Measurements from ENCODE around the gene SLX9. TPM values are rescaled to one million over a fixed set of nuclear protein-coding genes. Genes with fewer than 3 reads are reported as not detected.

Gene SLX9
- total RNA-seq, 1 donor from 2014 or later, result 38.8 TPM

- H3K4me1 Mint-ChIP-seq (ENCODE audit: low read depth, unreplicated experiment), result peaks cover 13% of the 10 kb centered on the region
Measured at GRCh38 chr21:44938772-44939531, 877 bp upstream of the SLX9 start.

GRCh38 chr21:44940116-44940631, 345 bp downstream of the SLX9 start:
- H3K4me3 ChIP-seq (ENCODE audit: insufficient read depth, low read depth, low read length), result peak overlapping the region; percentile 89
- peaks cover 3% of the 10 kb centered on the region for H3K36me3 ChIP-seq (ENCODE audit: insufficient read depth, low read length)
- no peaks in the 10 kb centered on the region for H3K9me3 ChIP-seq (ENCODE audit: insufficient read depth, low read depth, low read length)
- peak overlapping the region; percentile 38 for H3K27ac ChIP-seq (ENCODE audit: low read depth, low read length)
- H3K4me1 ChIP-seq (ENCODE audit: insufficient read depth, low read length), result peaks cover 21% of the 10 kb centered on the region
- Mint-ChIP-seq H3K27ac (ENCODE audit: unreplicated experiment) (peak overlapping the region; percentile 82), H3K27me3 (ENCODE audit: low read depth, unreplicated experiment) (peaks cover 42% of the 10 kb centered on the region), H3K4me1 (ENCODE audit: low read depth, unreplicated experiment) (peaks cover 13% of the 10 kb centered on the region), H3K36me3 (ENCODE audit: low read depth, unreplicated experiment) (peaks cover 24% of the 10 kb centered on the region), H3K4me3 (ENCODE audit: unreplicated experiment) (peak overlapping the region; percentile 92), H3K9me3 (ENCODE audit: unreplicated experiment) (peaks cover 2% of the 10 kb centered on the region)
- H3K4me2 ChIP-seq (ENCODE audit: low read length), result peak overlapping the region; percentile 99
- TF ChIP-seq EZH2 (IDR thresholded peaks at IDR 0.05; ENCODE audit: insufficient read depth, low read length) (no peak), CTCF (IDR thresholded peaks at IDR 0.05; ENCODE audit: insufficient read depth, low read depth, low read length) (no peak)
- DNase-seq (ENCODE audit: low read depth), result no peak
- peak overlapping the region; percentile 87 for H3K9ac ChIP-seq (ENCODE audit: low read length)
- H4K20me1 ChIP-seq (ENCODE audit: insufficient read depth, low read length), result peaks cover 47% of the 10 kb centered on the region
- no peak for FAIRE-seq
- peak overlapping the region; percentile 86 for H2AFZ ChIP-seq (ENCODE audit: low read depth, low read length)
- H3K27me3 ChIP-seq (ENCODE audit: insufficient read depth, low read length), result no peaks in the 10 kb centered on the region
- peaks cover 59% of the 10 kb centered on the region for H3K79me2 ChIP-seq (ENCODE audit: insufficient read depth, low read length)

More at GRCh38 chr21:44938772-44939531, 877 bp upstream of the SLX9 start:
- Histone ChIP-seq H3K79me2 (ENCODE audit: insufficient read depth, low read length) (peaks cover 48% of the 10 kb centered on the region), H3K27me3 (ENCODE audit: insufficient read depth, low read length) (peaks cover 7% of the 10 kb centered on the region), H3K4me3 (ENCODE audit: insufficient read depth, low read depth, low read length) (peak overlapping the region; percentile 89), H3K4me1 (ENCODE audit: insufficient read depth, low read length) (peaks cover 21% of the 10 kb centered on the region), H3K4me2 (ENCODE audit: low read length) (peak overlapping the region; percentile 99), H3K9me3 (ENCODE audit: insufficient read depth, low read depth, low read length) (no peaks in the 10 kb centered on the region), H2AFZ (ENCODE audit: low read depth, low read length) (peak overlapping the region; percentile 98), H3K27ac (ENCODE audit: low read depth, low read length) (no peak overlapping the region), H3K9ac (ENCODE audit: low read length) (peak overlapping the region; percentile 87), H4K20me1 (ENCODE audit: insufficient read depth, low read length) (peaks cover 42% of the 10 kb centered on the region), H3K36me3 (ENCODE audit: insufficient read depth, low read length) (peaks cover 3% of the 10 kb centered on the region)
- DNase-seq (ENCODE audit: low read depth) (no peak), FAIRE-seq (no peak)
- Mint-ChIP-seq H3K27me3 (ENCODE audit: low read depth, unreplicated experiment) (peaks cover 47% of the 10 kb centered on the region), H3K9me3 (ENCODE audit: unreplicated experiment) (peaks cover 2% of the 10 kb centered on the region), H3K4me3 (ENCODE audit: unreplicated experiment) (peak overlapping the region; percentile 90), H3K27ac (ENCODE audit: unreplicated experiment) (peak overlapping the region; percentile 41), H3K36me3 (ENCODE audit: low read depth, unreplicated experiment) (peaks cover 16% of the 10 kb centered on the region)
- TF ChIP-seq CTCF (IDR thresholded peaks at IDR 0.05; ENCODE audit: insufficient read depth, low read depth, low read length) (no peak), EZH2 (IDR thresholded peaks at IDR 0.05; ENCODE audit: insufficient read depth, low read length) (no peak)

- Histone ChIP-seq H3K36me3 (ENCODE audit: insufficient read depth, low read length) (peaks cover 3% of the 10 kb centered on the region), H3K27ac (ENCODE audit: low read depth, low read length) (no peak overlapping the region), H3K27me3 (ENCODE audit: insufficient read depth, low read length) (no peaks in the 10 kb centered on the region), H3K4me3 (ENCODE audit: insufficient read depth, low read depth, low read length) (no peak overlapping the region), H4K20me1 (ENCODE audit: insufficient read depth, low read length) (peaks cover 60% of the 10 kb centered on the region), H3K4me1 (ENCODE audit: insufficient read depth, low read length) (peaks cover 21% of the 10 kb centered on the region), H3K79me2 (ENCODE audit: insufficient read depth, low read length) (peaks cover 71% of the 10 kb centered on the region), H3K4me2 (ENCODE audit: low read length) (peak overlapping the region; percentile 99), H3K9me3 (ENCODE audit: insufficient read depth, low read depth, low read length) (no peaks in the 10 kb centered on the region), H3K9ac (ENCODE audit: low read length) (peak overlapping the region; percentile 87), H2AFZ (ENCODE audit: low read depth, low read length) (no peak overlapping the region)
- Mint-ChIP-seq H3K27ac (ENCODE audit: unreplicated experiment) (no peak overlapping the region), H3K4me1 (ENCODE audit: low read depth, unreplicated experiment) (peaks cover 13% of the 10 kb centered on the region), H3K4me3 (ENCODE audit: unreplicated experiment) (peak overlapping the region; percentile 92), H3K36me3 (ENCODE audit: low read depth, unreplicated experiment) (peaks cover 26% of the 10 kb centered on the region), H3K9me3 (ENCODE audit: unreplicated experiment) (peaks cover 2% of the 10 kb centered on the region), H3K27me3 (ENCODE audit: low read depth, unreplicated experiment) (peaks cover 32% of the 10 kb centered on the region)
- no peak for DNase-seq (ENCODE audit: low read depth)
- no peak for FAIRE-seq
- TF ChIP-seq EZH2 (IDR thresholded peaks at IDR 0.05; ENCODE audit: insufficient read depth, low read length) (no peak), CTCF (IDR thresholded peaks at IDR 0.05; ENCODE audit: insufficient read depth, low read depth, low read length) (no peak)
Measured at GRCh38 chr21:44941567-44941966, 1.7 kb downstream of the SLX9 start.

All from astrocyte (in vitro differentiated cells and primary cell).